Germinal center (tissue), 1 donor: ENCODE data around the gene SLC19A2.

Source experiments
- DNase-seq: peaks from one replicate; pipeline ENCODE4 v3.0.0; 2012; ENCODE audit warnings: mixed read lengths, low spot score

SLC19A2 gene

GRCh38 chr1:169475806-169476387, 9.8 kb downstream of the SLC19A2 start:
- no peak for DNase-seq

DNA sequence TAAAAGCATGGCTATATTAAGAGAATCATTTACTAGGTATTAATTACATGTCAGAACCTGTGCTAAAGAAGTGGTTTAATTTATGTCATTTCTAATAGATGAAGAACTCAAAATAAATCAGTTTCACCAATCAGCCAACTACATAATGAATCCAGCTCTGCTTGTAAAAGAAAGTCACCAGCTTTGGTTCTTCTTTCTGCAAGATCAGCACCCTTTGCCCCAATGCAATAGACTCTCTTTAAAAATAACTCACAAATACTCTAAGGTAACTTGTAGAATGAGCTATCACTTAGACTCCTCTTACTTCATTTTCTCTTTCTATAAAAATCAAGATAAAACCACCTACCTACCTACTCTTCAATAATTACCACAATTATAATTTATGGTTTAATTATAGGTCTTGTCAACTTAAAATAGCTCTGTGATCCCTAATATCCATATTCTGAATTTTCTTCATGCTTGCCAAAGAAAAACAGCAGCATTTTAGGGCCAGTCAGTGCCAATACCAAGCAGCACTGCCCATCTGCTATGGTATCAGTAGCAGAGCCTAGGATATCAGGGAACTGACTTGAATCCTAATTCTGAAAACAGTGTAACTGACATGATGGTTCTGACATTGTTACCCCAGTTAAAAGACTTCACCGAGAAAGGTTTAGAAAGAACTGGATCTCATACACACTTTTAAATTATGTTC, 11.3 kb downstream of the SLC19A2 start:
- no peak for DNase-seq

DNA sequence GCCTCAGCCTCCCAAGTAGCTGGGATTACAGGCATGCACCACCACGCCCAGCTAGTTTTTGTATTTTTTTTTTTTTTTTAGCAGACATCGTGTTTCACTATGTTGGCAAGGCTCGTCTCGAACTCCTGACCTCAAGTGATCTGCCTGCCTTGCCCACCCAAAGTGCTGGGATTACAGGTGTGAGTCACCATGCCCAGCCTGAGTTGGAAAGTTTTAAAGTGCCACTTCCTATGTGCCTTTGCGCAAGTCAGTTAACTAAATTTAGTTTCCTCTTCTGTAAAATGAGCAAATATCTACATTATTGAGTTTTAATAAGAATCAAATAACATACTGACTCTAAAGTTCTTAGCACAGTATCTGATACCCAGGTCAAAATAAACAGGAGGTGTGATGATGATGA, 12.4 kb downstream of the SLC19A2 start:
- DNase-seq, result no peak

GRCh38 chr1:169472738-169473137, 13.0 kb downstream of the SLC19A2 start:
- no peak for DNase-seq

- no peak for DNase-seq
These were observed 16.8 kb downstream of the SLC19A2 start for GRCh38 chr1:169468982-169469381.

- no peak for DNase-seq
These were observed 19.2 kb downstream of the SLC19A2 start for GRCh38 chr1:169466259-169467230.

- no peak for DNase-seq
These were observed 20.5 kb downstream of the SLC19A2 start for GRCh38 chr1:169465281-169465680.

DNA sequence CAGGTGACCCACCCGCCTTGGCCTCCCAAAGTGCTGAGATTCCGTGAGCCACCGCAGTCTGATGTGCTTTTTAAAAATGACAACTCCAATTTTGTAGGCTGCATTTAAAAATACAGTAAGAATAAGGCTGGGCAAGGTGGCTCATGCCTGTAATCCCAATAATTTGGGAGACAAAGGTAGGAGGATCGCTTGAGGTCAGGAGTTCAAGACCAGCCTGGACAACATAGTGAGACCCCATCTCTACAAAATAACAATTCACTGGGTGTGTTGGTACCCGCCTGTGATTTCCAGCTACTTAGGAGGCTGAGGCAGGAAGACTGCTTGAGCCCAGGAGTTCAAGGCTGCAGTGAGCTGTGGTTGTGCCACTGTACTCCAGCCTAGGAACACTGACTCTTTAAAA, 23.4 kb downstream of the SLC19A2 start:
- DNase-seq, result no peak

GRCh38 chr1:169461390-169462000, 24.2 kb downstream of the SLC19A2 start:
- no peak for DNase-seq

DNA sequence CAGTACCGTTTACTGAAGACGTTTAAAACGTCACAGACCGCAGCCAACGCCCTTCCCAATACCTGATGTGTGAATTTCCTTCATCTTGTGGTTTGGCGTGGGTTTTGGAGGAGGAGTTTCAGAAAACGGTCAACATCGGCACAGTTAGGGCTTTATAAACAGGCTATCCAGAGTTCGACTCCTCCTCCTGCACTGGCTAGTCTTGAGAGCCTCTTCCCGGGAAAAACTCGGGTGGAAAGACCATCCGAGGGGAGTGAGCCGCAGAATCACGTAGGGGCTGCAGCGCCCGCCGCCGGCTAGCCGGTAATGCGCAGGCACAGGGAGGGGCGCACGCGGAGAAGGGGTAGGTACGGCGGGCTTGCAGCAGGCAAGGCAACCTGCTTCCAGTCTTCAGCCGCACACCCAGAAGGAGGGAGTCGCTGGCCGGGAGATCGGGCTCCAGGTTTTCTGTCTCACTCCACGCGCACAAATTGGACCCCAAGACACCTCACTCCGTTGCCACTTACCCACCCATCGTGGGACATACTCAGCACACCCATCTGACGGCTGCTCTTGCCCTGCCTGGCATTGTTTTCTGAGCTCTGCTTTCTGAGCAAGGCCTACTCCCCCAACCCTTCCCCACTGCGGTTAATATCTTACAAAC, 25.4 kb downstream of the SLC19A2 start:
- no peak for DNase-seq

DNA sequence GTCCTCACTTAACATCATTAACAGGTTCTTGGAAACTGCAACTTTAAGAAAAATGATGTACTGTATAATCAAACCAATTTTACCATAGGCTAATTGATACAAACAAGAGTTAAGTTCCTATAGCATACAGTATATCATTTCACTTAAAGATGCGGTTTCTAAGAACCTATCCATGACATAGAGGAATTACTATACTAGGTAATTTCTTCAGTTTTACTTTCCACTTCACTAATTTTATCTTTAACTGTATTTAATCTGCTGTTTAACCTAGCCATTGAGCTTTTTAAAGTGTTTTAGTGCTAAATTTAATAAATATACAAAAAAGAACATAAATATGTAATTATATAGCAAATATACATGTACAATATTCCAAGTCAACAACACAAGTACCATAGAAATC, 28.3 kb downstream of the SLC19A2 start:
- DNase-seq, result no peak

- DNase-seq, result no peak
These were observed 29.7 kb downstream of the SLC19A2 start for GRCh38 chr1:169456029-169456428.

DNA sequence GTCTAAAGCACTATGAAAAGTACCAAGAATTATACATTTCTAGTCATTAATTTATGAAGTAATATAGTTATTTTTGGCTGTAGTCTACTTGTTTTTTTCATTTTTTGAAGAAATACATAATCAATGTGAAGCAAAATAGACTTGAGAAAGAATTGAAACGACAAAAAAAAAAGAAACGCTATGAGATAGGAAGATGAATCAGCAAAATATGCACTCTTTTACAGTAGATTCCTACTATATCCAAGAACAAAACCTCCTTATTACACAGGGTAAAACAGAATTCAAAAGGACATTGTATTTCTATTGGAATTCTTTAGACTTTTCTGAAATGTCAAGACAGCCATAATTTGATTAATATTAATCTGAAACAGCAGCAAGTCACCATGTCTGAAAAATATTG, 32.8 kb downstream of the SLC19A2 start:
- DNase-seq, result no peak

DNA sequence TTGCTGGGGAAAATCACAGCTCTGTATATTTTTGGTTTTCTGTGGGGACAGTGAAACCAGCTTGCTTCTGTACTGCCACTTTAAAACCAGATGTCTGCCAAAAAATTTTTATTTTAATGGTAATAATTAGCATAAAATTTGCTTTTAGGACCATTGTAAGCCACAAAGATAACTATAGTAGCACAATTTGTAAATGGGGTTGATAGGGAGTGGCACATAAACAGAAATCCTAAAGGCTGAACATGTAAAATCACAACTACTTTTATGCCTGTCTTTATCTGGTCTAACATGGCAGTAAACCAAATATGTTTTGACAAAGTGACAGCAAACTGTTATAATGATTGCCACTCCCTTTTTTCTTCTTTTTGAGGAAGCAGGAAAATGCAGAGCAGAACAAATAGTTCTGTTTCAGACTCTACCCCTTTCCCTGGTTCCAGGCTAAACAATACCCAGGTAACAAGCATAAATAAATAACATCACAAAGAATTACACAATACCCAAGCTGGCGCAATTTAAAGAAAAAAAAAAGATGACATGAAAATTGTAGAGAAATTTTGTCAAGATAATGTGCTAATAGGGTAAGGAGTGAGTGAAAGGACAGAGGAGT, 34.4 kb downstream of the SLC19A2 start:
- DNase-seq, result no peak

GRCh38 chr1:169443923-169444322, 41.8 kb downstream of the SLC19A2 start:
- no peak for DNase-seq

DNA sequence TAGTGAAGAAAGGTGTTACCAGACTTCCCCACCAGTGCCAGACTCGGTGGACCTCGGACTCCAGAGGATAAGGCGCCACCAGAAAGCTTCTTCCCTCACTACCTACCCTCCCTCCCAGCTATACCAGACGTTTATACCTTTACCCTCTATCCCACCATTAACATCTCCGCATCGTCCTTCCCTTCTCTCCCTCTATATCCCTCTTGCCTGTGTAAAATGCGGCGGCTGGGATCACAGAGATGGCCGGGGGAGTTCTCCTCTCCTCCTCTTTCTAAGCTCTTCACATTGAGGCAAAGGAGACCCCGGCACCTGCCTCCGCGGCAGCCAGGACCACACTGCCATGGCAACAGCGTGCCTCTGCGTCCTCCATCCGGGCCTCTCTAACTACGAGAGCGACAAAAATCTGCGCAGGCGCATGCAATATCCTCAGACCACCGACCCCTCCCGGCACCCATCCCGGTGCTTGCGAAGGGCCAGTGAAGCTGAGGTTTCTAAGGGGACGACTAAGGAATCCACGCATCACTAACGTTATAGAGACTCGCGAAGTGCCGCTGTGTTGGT, 58.6 kb downstream of the SLC19A2 start, which contains the start of gene CCDC181:
Gene CCDC181, minus strand, starts transcription at position 394 of the 561 bp plus-strand sequence. CDS start 2,547 bp downstream, outside the sequence.
- DNase-seq, result peak; percentile 30

DNA sequence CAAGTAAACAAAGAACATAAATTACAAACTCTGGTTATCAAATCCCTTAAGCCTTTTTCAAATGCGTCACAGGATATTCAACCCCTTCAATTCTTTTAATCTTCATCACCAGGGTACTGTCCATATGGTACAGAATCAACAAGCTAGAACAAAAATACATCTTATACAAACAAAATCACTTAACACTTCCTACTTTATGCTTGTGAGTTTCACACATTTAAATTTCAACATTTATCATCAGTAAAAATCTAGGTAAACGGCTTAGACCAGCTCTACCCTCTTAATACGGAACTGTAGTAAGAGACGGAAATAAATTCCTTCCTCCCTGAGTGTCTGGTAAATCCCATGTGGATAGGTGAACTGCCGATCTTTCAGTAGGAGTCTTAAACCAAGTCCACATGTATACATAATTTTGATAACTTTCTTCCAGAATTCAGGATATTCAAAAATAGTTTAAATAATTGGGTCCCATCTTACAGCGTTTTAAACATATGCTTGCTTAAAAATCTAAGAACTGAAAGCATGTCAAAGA, 59.5 kb downstream of the SLC19A2 start:
- no peak for DNase-seq

DNA sequence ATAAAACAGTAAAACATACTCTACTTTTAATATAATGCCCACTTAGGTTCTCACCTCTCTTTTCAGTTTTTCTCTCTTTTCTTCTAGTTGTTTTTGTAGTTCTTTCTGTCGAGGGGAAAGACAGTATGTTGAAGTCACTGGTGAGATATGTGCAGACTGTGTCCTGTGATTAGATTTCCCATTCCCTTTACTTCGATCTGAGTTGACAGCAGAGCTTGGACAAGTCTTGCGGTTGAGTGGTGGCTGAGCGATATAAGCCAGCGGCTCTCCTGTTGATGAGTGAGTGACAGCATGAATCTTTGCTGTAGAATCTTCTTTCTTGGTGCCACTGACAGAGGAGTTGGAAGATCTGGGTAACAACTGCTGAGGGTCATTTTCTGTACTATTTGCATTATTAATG, 64.4 kb downstream of the SLC19A2 start:
- no peak for DNase-seq

DNA sequence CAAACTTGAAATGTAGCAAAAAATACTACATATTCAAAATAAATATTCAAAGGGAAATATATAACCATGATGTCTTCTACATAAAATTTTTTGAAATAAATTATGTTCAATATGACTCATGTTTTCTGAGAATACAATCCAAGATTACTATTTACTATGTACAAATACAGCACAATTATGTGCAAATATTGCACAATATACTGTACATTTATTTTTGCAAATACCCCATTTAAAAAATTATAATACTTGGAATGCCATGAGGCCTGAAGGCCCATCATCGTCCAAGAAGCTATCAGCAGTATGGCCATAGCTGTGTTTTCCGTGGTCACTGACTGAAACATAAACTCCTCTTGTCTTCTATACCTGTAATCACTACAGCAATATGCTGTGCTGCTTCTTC, 70.8 kb downstream of the SLC19A2 start:
- DNase-seq, result no peak
